ENCODE data around the gene AMIGO1. TPM values are rescaled to one million over a fixed set of nuclear protein-coding genes. Genes with fewer than 3 reads are reported as not detected.

AMIGO1 gene
- total RNA-seq, 2 donors from 2014 or later: 0.97 to 1.3 TPM

- DNase-seq (ENCODE audit: low spot score in 2 of 2) (no peak), ATAC-seq (no peak)
- H3K9me3 Mint-ChIP-seq: no peaks in the 10 kb centered on the region
- no peaks in the 10 kb centered on the region for H3K36me3 Mint-ChIP-seq
- no peak overlapping the region for H3K27ac Mint-ChIP-seq
Measured at GRCh38 chr1:109535971-109536491, 26.5 kb upstream of the AMIGO1 start.

DNA sequence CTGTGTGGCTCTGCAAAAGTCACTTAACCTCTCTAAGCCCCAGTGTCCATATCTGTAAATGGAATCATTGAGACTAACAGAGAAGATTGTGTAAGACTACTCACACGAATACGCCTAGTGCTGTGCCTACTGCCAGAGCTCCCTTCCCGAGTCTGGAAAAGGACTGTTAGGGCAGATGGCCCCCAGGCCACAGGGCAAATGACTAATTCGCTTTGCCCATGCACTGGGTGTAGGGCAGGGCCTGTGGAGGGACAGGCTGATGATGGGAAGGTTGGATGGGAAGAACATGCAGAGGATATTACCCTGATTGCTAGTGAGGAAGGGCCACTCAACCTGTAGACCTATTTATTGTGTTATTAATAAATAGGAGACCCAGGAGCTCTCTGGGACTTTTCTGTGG lies 26.0 kb upstream of the AMIGO1 start:
- no peaks in the 10 kb centered on the region for H3K9me3 Mint-ChIP-seq
- no peak for ATAC-seq
- H3K27ac Mint-ChIP-seq: no peak overlapping the region
- H3K36me3 Mint-ChIP-seq: no peaks in the 10 kb centered on the region
- DNase-seq (ENCODE audit: low spot score in 2 of 2): no peak

DNA sequence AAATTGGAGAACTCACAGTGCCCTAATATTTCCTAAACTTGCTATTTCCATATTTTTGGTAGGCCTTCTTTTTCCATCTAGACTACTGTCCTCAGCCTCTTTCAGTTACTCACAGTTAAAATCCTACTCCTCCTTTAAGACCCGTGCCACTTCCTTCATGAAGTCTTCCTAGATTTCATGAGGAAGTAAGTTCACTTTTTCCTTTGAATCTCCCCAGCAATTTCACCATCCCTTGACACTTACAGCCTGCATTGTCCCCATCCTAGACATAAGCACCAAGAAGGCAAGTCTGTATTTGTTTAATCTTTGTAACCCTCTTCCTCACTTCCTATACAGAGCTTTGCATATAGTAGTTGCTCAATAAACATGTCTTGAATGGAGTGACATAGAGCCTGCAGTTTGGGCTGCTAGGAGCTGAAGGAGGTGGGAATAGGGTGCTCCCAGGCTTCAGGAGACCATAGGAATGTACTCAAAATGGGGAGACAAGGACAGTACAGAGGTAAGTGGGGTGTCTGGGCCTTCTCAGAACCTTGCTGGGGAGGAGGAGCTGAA lies 24.9 kb upstream of the AMIGO1 start:
- H3K27ac Mint-ChIP-seq: no peak overlapping the region
- DNase-seq (ENCODE audit: low spot score in 2 of 2): no peak

GRCh38 chr1:109532365-109533136 lies 23.0 kb upstream of the AMIGO1 start:
- Mint-ChIP-seq H3K27ac (peak overlapping the region; percentile 90), H3K9me3 (no peaks in the 10 kb centered on the region), H3K36me3 (no peaks in the 10 kb centered on the region)
- DNase-seq (ENCODE audit: low spot score in 2 of 2) (peak; percentile 90 to 97), ATAC-seq (peak; percentile 90 to 91)

More for the DNA sequence above, 24.9 kb upstream of the AMIGO1 start:
- Mint-ChIP-seq H3K36me3 (no peaks in the 10 kb centered on the region), H3K9me3 (no peaks in the 10 kb centered on the region)
- no peak for ATAC-seq

GRCh38 chr1:109531826-109532364 lies 22.4 kb upstream of the AMIGO1 start:
- no peak for ATAC-seq
- H3K9me3 Mint-ChIP-seq: no peaks in the 10 kb centered on the region
- peak overlapping the region; percentile 90 for H3K27ac Mint-ChIP-seq
- no peak for DNase-seq (ENCODE audit: low spot score in 2 of 2)
- no peaks in the 10 kb centered on the region for H3K36me3 Mint-ChIP-seq

DNA sequence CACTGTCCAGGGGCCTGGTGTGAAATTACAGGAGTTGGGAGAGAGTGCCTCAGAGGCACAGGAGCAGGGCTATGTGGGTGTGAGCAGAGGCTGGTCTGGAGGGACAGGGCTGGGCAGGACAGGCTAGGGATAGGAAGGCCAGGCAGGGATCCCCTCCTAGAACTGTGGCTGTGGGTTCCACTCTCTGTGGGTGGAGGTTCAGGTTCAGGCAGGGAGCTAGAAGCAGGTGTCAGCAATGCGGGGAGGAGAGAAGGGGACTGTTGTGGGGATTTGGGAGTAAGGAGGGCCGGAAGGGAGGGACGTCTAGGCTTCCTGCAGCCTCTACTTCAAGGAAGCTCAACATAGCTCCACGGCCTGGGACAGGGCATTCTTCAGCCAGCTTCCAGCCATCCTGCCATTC lies 21.9 kb upstream of the AMIGO1 start:
- H3K27ac Mint-ChIP-seq: peak overlapping the region; percentile 63 to 90
- H3K36me3 Mint-ChIP-seq: no peaks in the 10 kb centered on the region
- DNase-seq (ENCODE audit: low spot score in 2 of 2): no peak
- H3K9me3 Mint-ChIP-seq: no peaks in the 10 kb centered on the region
- no peak for ATAC-seq

GRCh38 chr1:109530457-109531087 lies 21.0 kb upstream of the AMIGO1 start:
- no peak for DNase-seq (ENCODE audit: low spot score in 2 of 2)
- Mint-ChIP-seq H3K36me3 (no peaks in the 10 kb centered on the region), H3K9me3 (no peaks in the 10 kb centered on the region), H3K27ac (peak overlapping the region; percentile 63 to 90)
- no peak for ATAC-seq

GRCh38 chr1:109529881-109530456 lies 20.4 kb upstream of the AMIGO1 start:
- H3K9me3 Mint-ChIP-seq: no peaks in the 10 kb centered on the region
- peak overlapping the region in 1 of 2 donors; percentile 40 for H3K27ac Mint-ChIP-seq
- ATAC-seq (no peak), DNase-seq (ENCODE audit: low spot score in 2 of 2) (no peak)
- H3K36me3 Mint-ChIP-seq: no peaks in the 10 kb centered on the region

- DNase-seq (ENCODE audit: low spot score in 2 of 2): no peak
- Mint-ChIP-seq H3K36me3 (no peaks in the 10 kb centered on the region), H3K27ac (peak overlapping the region in 1 of 2 donors; percentile 65), H3K9me3 (no peaks in the 10 kb centered on the region)
- ATAC-seq: no peak
Measured at GRCh38 chr1:109528712-109529111, 19.2 kb upstream of the AMIGO1 start.

DNA sequence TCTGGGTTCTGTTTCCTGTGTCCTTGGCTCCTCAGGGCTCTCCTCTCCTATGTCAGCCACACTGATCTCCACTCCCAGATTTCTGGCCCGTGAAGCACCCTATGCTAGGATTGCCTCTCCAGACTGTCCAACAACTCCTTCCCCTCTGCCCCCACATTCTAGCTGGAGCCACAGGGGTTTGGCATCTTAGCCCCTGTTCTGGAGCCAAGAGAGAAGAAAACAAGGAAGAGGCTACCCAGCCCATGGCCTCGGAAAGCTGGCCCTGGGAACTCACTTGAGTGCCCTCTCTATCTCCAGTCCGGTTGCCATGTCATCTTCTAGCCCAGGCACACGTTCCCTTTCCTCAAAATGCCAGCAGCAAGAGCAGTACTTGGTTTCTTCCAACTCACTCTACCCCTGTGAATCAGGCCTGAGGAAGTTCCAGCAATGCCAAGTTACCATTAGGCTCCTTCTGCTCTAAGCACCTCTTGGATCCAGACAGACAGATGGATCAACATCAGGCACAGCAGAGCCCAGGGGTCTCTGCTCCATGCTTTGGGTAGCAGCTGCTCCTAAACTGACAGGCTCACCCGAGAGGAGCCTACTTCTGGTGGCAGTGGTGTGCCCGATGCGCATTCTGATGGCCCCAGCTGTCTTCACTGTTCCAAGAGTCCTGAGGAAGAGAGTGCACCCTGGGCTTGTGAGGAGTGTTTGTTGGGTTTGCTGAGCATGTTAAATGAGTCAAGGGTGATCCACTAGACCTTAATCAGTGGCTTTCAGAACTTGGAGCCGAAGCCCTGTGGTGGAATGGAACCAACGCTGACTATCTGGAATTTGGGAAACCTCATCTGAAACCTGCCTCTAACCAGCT lies 18.5 kb upstream of the AMIGO1 start:
- Mint-ChIP-seq H3K9me3 (no peaks in the 10 kb centered on the region), H3K36me3 (no peaks in the 10 kb centered on the region), H3K27ac (peak overlapping the region in 1 of 2 donors; percentile 19)
- ATAC-seq: no peak
- DNase-seq (ENCODE audit: low spot score in 2 of 2): no peak

- H3K36me3 Mint-ChIP-seq: no peaks in the 10 kb centered on the region
Measured at GRCh38 chr1:109527098-109527811, 17.7 kb upstream of the AMIGO1 start.

GRCh38 chr1:109523706-109524105 lies 14.2 kb upstream of the AMIGO1 start:
- H3K36me3 Mint-ChIP-seq: no peaks in the 10 kb centered on the region
- ATAC-seq (no peak), DNase-seq (ENCODE audit: low spot score in 2 of 2) (no peak)
- H3K9me3 Mint-ChIP-seq: no peaks in the 10 kb centered on the region
- no peak overlapping the region for H3K27ac Mint-ChIP-seq

More at GRCh38 chr1:109527098-109527811, 17.7 kb upstream of the AMIGO1 start:
- H3K27ac Mint-ChIP-seq: peak overlapping the region in 1 of 2 donors; percentile 19
- no peak for ATAC-seq
- DNase-seq (ENCODE audit: low spot score in 2 of 2): no peak
- no peaks in the 10 kb centered on the region for H3K9me3 Mint-ChIP-seq

DNA sequence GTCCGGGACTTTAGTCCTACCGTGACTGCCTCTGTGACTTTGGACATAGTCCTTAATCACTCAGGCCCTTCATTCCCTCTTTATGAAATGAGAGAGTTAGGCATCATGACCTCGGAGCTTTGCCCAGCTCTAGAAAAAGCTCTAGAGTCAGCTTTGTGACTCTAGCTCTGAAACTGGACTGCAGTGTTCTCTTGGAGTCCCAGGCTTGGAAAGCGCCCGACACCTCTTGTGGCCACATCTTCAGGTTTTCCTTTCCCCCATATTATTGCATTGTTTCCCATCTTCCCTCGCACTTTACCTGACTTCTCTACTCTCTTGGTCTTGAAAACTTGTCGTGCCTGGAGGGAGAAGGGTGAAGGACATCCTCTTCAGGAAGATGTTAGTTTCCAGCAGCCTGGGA lies 12.5 kb upstream of the AMIGO1 start:
- ATAC-seq: no peak
- H3K36me3 Mint-ChIP-seq: no peaks in the 10 kb centered on the region
- H3K27ac Mint-ChIP-seq: no peak overlapping the region
- no peak for DNase-seq (ENCODE audit: low spot score in 2 of 2)
- no peaks in the 10 kb centered on the region for H3K9me3 Mint-ChIP-seq

DNA sequence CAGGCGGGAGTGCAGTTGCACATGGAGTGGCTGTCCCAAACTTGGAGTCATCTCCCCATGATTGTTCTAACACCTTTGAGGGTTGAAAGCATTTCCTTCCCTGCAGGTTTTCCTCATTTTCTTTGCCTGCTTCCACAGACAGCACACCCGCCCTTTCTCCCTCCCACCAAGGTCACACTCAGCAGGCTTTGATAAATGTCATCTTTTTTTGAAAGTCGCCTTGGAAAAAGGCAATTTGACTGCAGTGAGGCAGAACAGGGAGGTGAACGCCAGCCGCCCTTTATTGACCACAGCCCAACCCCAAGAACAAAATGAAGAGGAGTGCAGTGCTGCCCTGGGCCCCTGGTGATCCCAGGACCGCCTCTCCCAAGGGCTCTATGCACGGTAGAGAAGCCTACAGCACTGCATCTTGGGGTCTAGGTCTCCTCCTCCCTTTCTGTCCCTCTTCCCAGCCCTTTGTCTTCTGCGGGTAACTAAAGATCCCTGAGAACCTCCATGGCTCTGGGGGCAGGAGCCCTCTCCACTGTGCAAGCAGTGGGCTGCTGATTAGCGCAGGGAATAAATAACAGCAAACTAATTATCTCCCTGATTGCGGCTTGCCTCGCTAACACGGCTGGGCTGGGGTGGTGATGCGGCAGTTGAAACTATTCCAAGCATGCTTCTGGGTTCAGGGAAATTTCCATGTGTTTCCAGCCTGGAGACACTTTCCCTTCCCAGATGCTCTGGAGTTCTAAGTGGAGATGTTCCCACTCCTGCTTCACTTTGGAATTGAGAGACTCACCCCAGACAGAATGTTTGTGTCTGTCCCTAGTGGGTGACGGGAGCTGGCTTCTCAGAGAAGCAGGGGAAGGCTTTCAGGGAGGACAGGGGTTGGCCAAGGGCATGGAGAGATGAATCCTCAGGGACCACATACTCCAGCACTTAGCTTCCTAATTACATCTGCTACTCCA lies 11.8 kb upstream of the AMIGO1 start:
- H3K9me3 Mint-ChIP-seq: no peaks in the 10 kb centered on the region
- no peaks in the 10 kb centered on the region for H3K36me3 Mint-ChIP-seq
- no peak for ATAC-seq
- no peak for DNase-seq (ENCODE audit: low spot score in 2 of 2)
- H3K27ac Mint-ChIP-seq: no peak overlapping the region

- DNase-seq (ENCODE audit: low spot score in 2 of 2): no peak
- no peaks in the 10 kb centered on the region for H3K9me3 Mint-ChIP-seq
- ATAC-seq: no peak
- H3K27ac Mint-ChIP-seq: no peak overlapping the region
- no peaks in the 10 kb centered on the region for H3K36me3 Mint-ChIP-seq
Measured at GRCh38 chr1:109517337-109517736, 7.8 kb upstream of the AMIGO1 start.

Measured in activated naive CD4-positive, alpha-beta T cell treated with anti-CD3 and anti-CD28 coated beads, Interleukin-2, amount 50 U/mL, for 72 hours (primary cell).